Neural cell (in vitro differentiated cells): Measurements from ENCODE around the gene FAM9C. TPM values are rescaled to one million over a fixed set of nuclear protein-coding genes. Genes with fewer than 3 reads are reported as not detected.
"Not testable (repeated sequence)": the region's sequence is repeated elsewhere in the genome, so short reads cannot be mapped to it uniquely, and the experiment has no call there.

ENCODE experiments used
- H2AFZ ChIP-seq: fragments of 200-600, 300-800 bp; sonication (generic), shearing (Covaris generic); 2 replicates; pipeline ENCODE4 v1.6.0; 2014; ENCODE audit warnings: low read depth, mild to moderate bottlenecking, antibody characterized with exemption, low read length, moderate library complexity
- H3F3A ChIP-seq: fragments of 200-600 bp; shearing (Covaris generic); 2 replicates; pipeline ENCODE4 v1.6.1; 2016; ENCODE audit warnings: mild to moderate bottlenecking, moderate library complexity, mixed read lengths, antibody characterized with exemption, low read length; ENCODE audit not compliant: insufficient read depth, poor library complexity, severe bottlenecking
- H3K27ac ChIP-seq: fragments of 200-600, 300-800 bp; sonication (generic), shearing (Covaris generic); 2 replicates; pipeline ENCODE4 v1.5.1; 2014; ENCODE audit warnings: mild to moderate bottlenecking, low read length, moderate library complexity
- H3K27me3 ChIP-seq: fragments of 300-800, 200-600 bp; sonication (generic), shearing (Covaris generic); 2 replicates; pipeline ENCODE4 v1.6.0; 2014; ENCODE audit warnings: mild to moderate bottlenecking, low read depth, low read length, moderate library complexity; ENCODE audit not compliant: insufficient read depth
- H3K36me3 ChIP-seq: fragments of 300-800, 200-600 bp; sonication (generic), shearing (Covaris generic); 2 replicates; pipeline ENCODE4 v1.5.1; 2014; ENCODE audit warnings: mild to moderate bottlenecking, antibody characterized with exemption, low read length, moderate library complexity; ENCODE audit not compliant: insufficient read depth
- H3K4me2 ChIP-seq: fragments of 300-800, 200-600 bp; sonication (generic), shearing (Covaris generic); 2 replicates; pipeline ENCODE4 v1.6.0; 2014; ENCODE audit warnings: mild to moderate bottlenecking, low read length
- H3K4me3 ChIP-seq: fragments of 300-800, 200-600 bp; sonication (generic), shearing (Covaris generic); 2 replicates; pipeline ENCODE4 v1.5.1; 2014; ENCODE audit warnings: mild to moderate bottlenecking, low read length, moderate library complexity
- H3K79me2 ChIP-seq: fragments of 200-600 bp; shearing (Covaris generic); replicated peaks from 2 replicates; pipeline ENCODE4 v1.6.0; 2014; ENCODE audit warnings: mild to moderate bottlenecking, low read length, moderate library complexity; ENCODE audit not compliant: insufficient read depth
- H3K9ac ChIP-seq: fragments of 300-800, 200-600 bp; sonication (generic), shearing (Covaris generic); 2 replicates; pipeline ENCODE4 v1.6.1; 2016; ENCODE audit warnings: mild to moderate bottlenecking, low read length, mixed read lengths
- H3K9me2 ChIP-seq: fragments of 200-600 bp; shearing (Covaris generic); 2 replicates; pipeline ENCODE4 v1.6.1; 2016; ENCODE audit warnings: mild to moderate bottlenecking, low read length, mixed read lengths; ENCODE audit not compliant: insufficient read depth
- H3K9me3 ChIP-seq: fragments of 200-600, 300-800 bp; sonication (generic), shearing (Covaris generic); 2 replicates; pipeline ENCODE4 v1.6.1; 2016; ENCODE audit warnings: mild to moderate bottlenecking, mixed run types, low read length, moderate library complexity, mixed read lengths
- H4K20me1 ChIP-seq: fragments of 200-600 bp; shearing (Covaris generic); 2 replicates; pipeline ENCODE4 v1.6.1; 2016; ENCODE audit warnings: mild to moderate bottlenecking, mixed run types; ENCODE audit not compliant: insufficient read depth
- CTCF ChIP-seq: fragments of 450-650 bp; IDR thresholded peaks from 2 replicates; pipeline ENCODE4 v1.5.1; 2014; ENCODE audit warnings: antibody characterized with exemption, mild to moderate bottlenecking, moderate library complexity; ENCODE audit not compliant: poor library complexity, severe bottlenecking
- EP300 ChIP-seq: fragments of 450-650 bp; conservative IDR thresholded peaks from 2 replicates; pipeline ENCODE4 v1.6.1; 2014; ENCODE audit warnings: antibody characterized with exemption, mild to moderate bottlenecking, moderate library complexity; ENCODE audit not compliant: poor library complexity, severe bottlenecking
- EZH2 ChIP-seq: fragments of 200-600, 300-800 bp; shearing (Covaris generic), sonication (generic); IDR thresholded peaks from 2 replicates; pipeline ENCODE4 v1.6.1; 2014; ENCODE audit warnings: antibody characterized with exemption, low read length, borderline replicate concordance, mild to moderate bottlenecking; ENCODE audit not compliant: insufficient read depth, poor library complexity, severe bottlenecking
- MXI1 ChIP-seq: fragments of 450-650 bp; conservative IDR thresholded peaks from 2 replicates; pipeline ENCODE4 v1.6.1; 2014; ENCODE audit warnings: antibody characterized with exemption, mild to moderate bottlenecking; ENCODE audit not compliant: poor library complexity, severe bottlenecking
- POLR2AphosphoS5 ChIP-seq: IDR thresholded peaks from 2 replicates; pipeline ENCODE4 v1.6.1; 2012
- RAD21 ChIP-seq: fragments of 450-650 bp; conservative IDR thresholded peaks from 2 replicates; pipeline ENCODE4 v1.6.1; 2014; ENCODE audit warnings: antibody characterized with exemption, mild to moderate bottlenecking, moderate library complexity
- REST ChIP-seq: IDR thresholded peaks from 2 replicates; pipeline ENCODE4 v1.6.1; 2012; ENCODE audit warnings: borderline replicate concordance
- SMC3 ChIP-seq: fragments of 450-650 bp; conservative IDR thresholded peaks from 2 replicates; pipeline ENCODE4 v1.6.1; 2014; ENCODE audit warnings: antibody characterized with exemption, mild to moderate bottlenecking, moderate library complexity; ENCODE audit not compliant: poor library complexity
- TAF1 ChIP-seq: IDR thresholded peaks from 2 replicates; pipeline ENCODE4 v1.6.1; 2012; ENCODE audit warnings: low read depth
- polyA plus RNA-seq: library from polyadenylated mRNA; depleted of rRNA; stranded (reverse); fragments of >200 nt; gene quantifications from 2 replicates; pipeline ENCODE4 v1.2.3, GENCODE V29; 2014

Gene FAM9C
- polyA plus RNA-seq, 1 donor from 2014 or later: not detected

GRCh38 chrX:13061215-13061708 lies 16.8 kb upstream of the FAM9C start:
- not testable (repeated sequence) for H3F3A ChIP-seq, H3K79me2 ChIP-seq, H3K4me3 ChIP-seq, H3K4me2 ChIP-seq, H3K27me3 ChIP-seq, H4K20me1 ChIP-seq, H3K9me2 ChIP-seq, H3K27ac ChIP-seq, H3K9me3 ChIP-seq, H2AFZ ChIP-seq, H3K9ac ChIP-seq, H3K36me3 ChIP-seq

GRCh38 chrX:13059637-13060499 lies 15.4 kb upstream of the FAM9C start:
- Histone ChIP-seq H3K9me3 (no peaks in the 10 kb centered on the region), H3K27ac (no peak overlapping the region), H3K79me2 (no peaks in the 10 kb centered on the region), H3K4me3 (no peak overlapping the region), H3K36me3 (no peaks in the 10 kb centered on the region), H2AFZ (no peak overlapping the region), H3K27me3 (no peaks in the 10 kb centered on the region), H3K9me2 (no peaks in the 10 kb centered on the region), H3K4me2 (no peak overlapping the region), H3K9ac (no peak overlapping the region), H4K20me1 (no peaks in the 10 kb centered on the region), H3F3A (no peaks in the 10 kb centered on the region)
- TF ChIP-seq TAF1: no peak
- TF ChIP-seq MXI1: no peak

- no peaks in the 10 kb centered on the region for H4K20me1 ChIP-seq
- no peak overlapping the region for H2AFZ ChIP-seq
- H3K4me3 ChIP-seq: no peak overlapping the region
- no peak overlapping the region for H3K9ac ChIP-seq
- no peaks in the 10 kb centered on the region for H3K9me3 ChIP-seq
- H3K27me3 ChIP-seq: no peaks in the 10 kb centered on the region
- no peak overlapping the region for H3K4me2 ChIP-seq
- H3F3A ChIP-seq: no peaks in the 10 kb centered on the region
- H3K79me2 ChIP-seq: no peaks in the 10 kb centered on the region
- H3K27ac ChIP-seq: no peak overlapping the region
- TF ChIP-seq EZH2 (no peak), MXI1 (no peak), EP300 (no peak), POLR2AphosphoS5 (no peak), SMC3 (no peak), RAD21 (no peak), TAF1 (no peak), REST (no peak), CTCF (no peak)
- no peaks in the 10 kb centered on the region for H3K9me2 ChIP-seq
- H3K36me3 ChIP-seq: no peaks in the 10 kb centered on the region
These were observed 11.1 kb upstream of the FAM9C start for GRCh38 chrX:13055486-13055885.
